ENCODE measurements around the gene ULK4. TPM values are rescaled to one million over a fixed set of nuclear protein-coding genes. Genes with fewer than 3 reads are reported as not detected.
"Not testable (repeated sequence)": the region's sequence is repeated elsewhere in the genome, so short reads cannot be mapped to it uniquely, and the experiment has no call there.

ULK4 gene
- total and polyA plus RNA-seq, 9 of the 15 experiments (the other 6 are each of a cell fraction or from before 2014, with no cell fraction given): 3.0 to 5.9 (median 3.5) TPM

DNA sequence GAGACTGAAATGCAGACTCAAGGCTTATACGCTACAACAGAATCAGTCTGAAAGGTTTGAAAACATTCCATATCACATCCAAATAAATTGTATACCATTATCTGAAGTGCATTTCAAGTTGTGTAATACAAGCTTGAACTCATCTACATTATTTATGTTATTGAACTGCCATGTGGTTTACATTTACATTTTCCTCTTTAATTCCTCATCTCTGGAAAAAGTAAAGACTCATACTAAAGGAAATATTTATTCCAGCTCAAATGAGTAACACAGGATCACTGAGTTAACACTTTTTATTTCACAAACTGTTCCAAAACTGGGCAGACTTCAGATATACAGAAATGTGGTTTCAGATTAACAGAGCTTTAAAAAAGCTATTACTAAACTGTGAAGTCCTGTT lies 282.5 kb downstream of the ULK4 start:
- in situ Hi-C loops (cut with MboI): loop anchor here (25.0 kb wide), 1 partner anchor 433 kb away; no protein-coding TSS in a partner anchor
- CTCF ChIA-PET (ENCODE audit: low intra/inter-chr PET ratio): no interaction called here
- POLR2A ChIA-PET: interaction anchor here (0.5 kb wide), 1 partner anchor 802 kb away, joined by 3 read pairs; no protein-coding TSS in a partner anchor
- Histone ChIP-seq H3K27ac (ENCODE audit: extremely low read depth, low read depth, low read length) (no peak overlapping the region), H3K9me1 (ENCODE audit: control insufficient read depth, insufficient read depth, low read length) (no peaks in the 10 kb centered on the region), H4K20me1 (replicated peaks; ENCODE audit: control insufficient read depth, insufficient read depth, low read length) (no peaks in the 10 kb centered on the region), H2AFZ (ENCODE audit: low read depth, low read length) (no peak overlapping the region), H3K4me1 (replicated peaks in 1 of 2; ENCODE audit: control insufficient read depth in 2 of 2, insufficient read depth in 2 of 2, low read length in 2 of 2) (no peaks in the 10 kb centered on the region), H3K4me3 (no peak overlapping the region), H3K27me3 (ENCODE audit: control insufficient read depth in 2 of 2, insufficient read depth in 2 of 2, low read length in 2 of 2) (peaks cover 0 to 10% of the 10 kb centered on the region in 2 experiments; a peak in 1 of 5 replicates), H3K9ac (ENCODE audit: insufficient read depth in 1 of 2, low read depth in 2 of 2, low read length in 2 of 2) (no peak overlapping the region), H3K79me2 (ENCODE audit: control insufficient read depth, insufficient read depth, low read length) (no peaks in the 10 kb centered on the region), H3K4me2 (ENCODE audit: insufficient read depth, low read length) (no peak overlapping the region), H3K36me3 (ENCODE audit: control insufficient read depth, insufficient read depth, low read length) (no peaks in the 10 kb centered on the region), H3K9me3 (replicated peaks; ENCODE audit: control insufficient read depth, insufficient read depth, low read depth, low read length) (no peaks in the 10 kb centered on the region)
- TF ChIP-seq COPS2 (conservative IDR thresholded peaks at IDR 0.05) (no peak), ARNT (IDR thresholded peaks at IDR 0.05) (no peak), ETS2 (tag; IDR thresholded peaks at IDR 0.05; ENCODE audit: borderline replicate concordance, poor library complexity, severe bottlenecking) (no peak), ZNF253 (CRISPR knock-in tag; conservative IDR thresholded peaks at IDR 0.05) (no peak), MAFG (tag; conservative IDR thresholded peaks at IDR 0.05) (no peak), CCNT2 (IDR thresholded peaks at IDR 0.05; ENCODE audit: borderline replicate concordance, extremely low read depth, insufficient read length, low read depth, low read length) (no peak), NFIC (IDR thresholded peaks at IDR 0.05) (no peak), ZNF3 (CRISPR knock-in tag; IDR thresholded peaks at IDR 0.05) (no peak), HNRNPH1 (optimal IDR thresholded peaks at IDR 0.05; ENCODE audit: low read depth, low read length) (no peak), HDAC3 (IDR thresholded peaks at IDR 0.05; ENCODE audit: borderline replicate concordance, partially characterized antibody) (no peak), ZNF165 (CRISPR knock-in tag; IDR thresholded peaks at IDR 0.05; ENCODE audit: borderline replicate concordance) (no peak), HMG20B (CRISPR knock-in tag; IDR thresholded peaks at IDR 0.05) (no peak), MIER1 (IDR thresholded peaks at IDR 0.05; ENCODE audit: low read depth) (no peak)
- TF ChIP-seq, protein P1, sequence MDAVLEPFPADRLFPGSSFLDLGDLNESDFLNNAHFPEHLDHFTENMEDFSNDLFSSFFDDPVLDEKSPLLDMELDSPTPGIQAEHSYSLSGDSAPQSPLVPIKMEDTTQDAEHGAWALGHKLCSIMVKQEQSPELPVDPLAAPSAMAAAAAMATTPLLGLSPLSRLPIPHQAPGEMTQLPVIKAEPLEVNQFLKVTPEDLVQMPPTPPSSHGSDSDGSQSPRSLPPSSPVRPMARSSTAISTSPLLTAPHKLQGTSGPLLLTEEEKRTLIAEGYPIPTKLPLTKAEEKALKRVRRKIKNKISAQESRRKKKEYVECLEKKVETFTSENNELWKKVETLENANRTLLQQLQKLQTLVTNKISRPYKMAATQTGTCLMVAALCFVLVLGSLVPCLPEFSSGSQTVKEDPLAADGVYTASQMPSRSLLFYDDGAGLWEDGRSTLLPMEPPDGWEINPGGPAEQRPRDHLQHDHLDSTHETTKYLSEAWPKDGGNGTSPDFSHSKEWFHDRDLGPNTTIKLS (IDR thresholded peaks at IDR 0.05; ENCODE audit: borderline replicate concordance, low read depth): no peak
- TF ChIP-seq, protein P2, sequence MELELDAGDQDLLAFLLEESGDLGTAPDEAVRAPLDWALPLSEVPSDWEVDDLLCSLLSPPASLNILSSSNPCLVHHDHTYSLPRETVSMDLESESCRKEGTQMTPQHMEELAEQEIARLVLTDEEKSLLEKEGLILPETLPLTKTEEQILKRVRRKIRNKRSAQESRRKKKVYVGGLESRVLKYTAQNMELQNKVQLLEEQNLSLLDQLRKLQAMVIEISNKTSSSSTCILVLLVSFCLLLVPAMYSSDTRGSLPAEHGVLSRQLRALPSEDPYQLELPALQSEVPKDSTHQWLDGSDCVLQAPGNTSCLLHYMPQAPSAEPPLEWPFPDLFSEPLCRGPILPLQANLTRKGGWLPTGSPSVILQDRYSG (tag; conservative IDR thresholded peaks at IDR 0.05; ENCODE audit: low read depth): no peak
- WGBS (ENCODE audit: insufficient coverage, low coverage, missing lambda C conversion rate): 19% methylated on average over 1 of the region's 1 CpG
- FAIRE-seq (no peak), DNase-seq (ENCODE audit: extremely low read depth in 1 of 4, low spot score in 3 of 4) (no peak), ATAC-seq (no peak)
- intact Hi-C loops (cut with micrococcal nuclease): no loop called here
- no TSS peak for BruUV-seq (replicated peaks)

DNA sequence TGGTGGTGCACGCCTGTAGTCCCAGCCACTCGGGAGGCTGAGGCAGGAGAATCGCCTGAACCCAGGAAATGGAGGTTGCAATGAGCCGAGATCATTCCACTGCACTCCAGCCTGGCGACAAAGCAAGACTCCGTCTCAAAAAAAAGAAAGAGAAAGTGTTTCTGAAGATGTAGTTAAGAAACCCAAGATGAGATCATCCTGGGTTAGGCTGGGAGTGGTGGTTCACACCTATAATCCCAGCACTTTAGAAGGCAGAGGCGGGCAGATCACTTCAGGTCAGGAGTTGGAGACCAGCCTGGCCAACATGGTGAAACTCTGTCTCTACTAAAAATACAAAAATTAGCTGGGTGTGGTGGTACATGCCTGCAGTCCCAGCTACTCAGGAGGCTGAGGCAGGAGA lies 286.8 kb downstream of the ULK4 start:
- H4K20me1 ChIP-seq (replicated peaks; ENCODE audit: control insufficient read depth, insufficient read depth, low read length); H3K9me1 ChIP-seq (ENCODE audit: control insufficient read depth, insufficient read depth, low read length); H3K9me3 ChIP-seq (replicated peaks; ENCODE audit: control insufficient read depth, insufficient read depth, low read depth, low read length); ATAC-seq; intact Hi-C loops (cut with micrococcal nuclease); H3K9ac ChIP-seq (ENCODE audit: insufficient read depth in 1 of 2, low read depth in 2 of 2, low read length in 2 of 2); H3K27me3 ChIP-seq (ENCODE audit: control insufficient read depth in 2 of 2, insufficient read depth in 2 of 2, low read length in 2 of 2); H3K27ac ChIP-seq (ENCODE audit: extremely low read depth, low read depth, low read length); H3K36me3 ChIP-seq (ENCODE audit: control insufficient read depth, insufficient read depth, low read length); FAIRE-seq; POLR2A ChIA-PET; H3K4me1 ChIP-seq (replicated peaks in 1 of 2; ENCODE audit: control insufficient read depth in 2 of 2, insufficient read depth in 2 of 2, low read length in 2 of 2); H3K4me2 ChIP-seq (ENCODE audit: insufficient read depth, low read length); BruUV-seq (replicated peaks); DNase-seq (ENCODE audit: extremely low read depth in 1 of 4, low spot score in 3 of 4); H3K4me3 ChIP-seq; H2AFZ ChIP-seq (ENCODE audit: low read depth, low read length); CTCF ChIA-PET (ENCODE audit: low intra/inter-chr PET ratio); H3K79me2 ChIP-seq (ENCODE audit: control insufficient read depth, insufficient read depth, low read length): not testable (repeated sequence)
- in situ Hi-C loops (cut with MboI): loop anchor here (25.0 kb wide), 1 partner anchor 437 kb away; no protein-coding TSS in a partner anchor
- WGBS (ENCODE audit: insufficient coverage, low coverage, missing lambda C conversion rate): 0% methylated on average over 7 of the region's 7 CpGs

Data from K562 (cell line).